ENCODE data around the gene NELFCD. TPM values are rescaled to one million over a fixed set of nuclear protein-coding genes. Genes with fewer than 3 reads are reported as not detected.
"Not testable (repeated sequence)": the region's sequence is repeated elsewhere in the genome, so short reads cannot be mapped to it uniquely, and the experiment has no call there.

NELFCD gene
- polyA plus RNA-seq, 3 donors: 129 to 156 (median 149) TPM

DNA sequence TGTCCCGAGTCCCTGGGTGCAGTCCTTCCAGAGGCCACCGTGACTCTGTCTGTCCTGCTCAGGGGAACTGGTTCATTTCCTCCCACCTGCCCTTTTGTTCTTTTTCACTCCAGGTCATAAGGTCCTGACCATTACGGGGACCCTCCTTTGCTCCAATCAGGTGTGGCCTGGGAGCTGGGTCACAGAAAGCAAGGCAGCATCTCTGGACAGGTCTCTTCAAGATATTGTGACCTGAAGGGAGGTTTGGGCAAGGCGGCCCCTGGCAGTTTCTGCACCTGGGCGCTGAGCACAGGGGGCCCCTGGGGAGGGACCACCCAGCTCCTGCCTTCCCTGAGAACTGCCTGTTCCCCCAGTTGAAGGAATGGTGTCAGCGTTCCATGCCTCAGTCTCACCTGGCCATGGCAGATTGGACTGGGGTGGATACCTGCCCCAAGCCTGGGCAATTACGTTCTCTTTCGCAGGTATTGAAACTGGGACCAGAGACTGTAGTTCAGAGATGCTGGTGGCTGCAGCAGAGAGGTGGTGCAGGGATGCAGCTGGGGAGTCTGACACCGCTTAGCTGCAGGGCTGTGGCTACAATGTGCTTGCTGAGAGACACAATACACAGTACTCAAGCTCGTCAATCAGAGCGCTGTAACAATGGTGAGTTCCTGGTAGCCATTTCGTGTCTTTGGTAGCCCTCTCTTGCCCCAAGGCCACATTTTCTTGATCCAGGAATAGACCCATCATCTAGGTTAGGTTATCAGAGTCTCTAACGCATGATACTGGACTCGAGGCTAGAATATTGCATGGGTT, 15.6 kb upstream of the NELFCD start:
- no peak for DNase-seq

DNA sequence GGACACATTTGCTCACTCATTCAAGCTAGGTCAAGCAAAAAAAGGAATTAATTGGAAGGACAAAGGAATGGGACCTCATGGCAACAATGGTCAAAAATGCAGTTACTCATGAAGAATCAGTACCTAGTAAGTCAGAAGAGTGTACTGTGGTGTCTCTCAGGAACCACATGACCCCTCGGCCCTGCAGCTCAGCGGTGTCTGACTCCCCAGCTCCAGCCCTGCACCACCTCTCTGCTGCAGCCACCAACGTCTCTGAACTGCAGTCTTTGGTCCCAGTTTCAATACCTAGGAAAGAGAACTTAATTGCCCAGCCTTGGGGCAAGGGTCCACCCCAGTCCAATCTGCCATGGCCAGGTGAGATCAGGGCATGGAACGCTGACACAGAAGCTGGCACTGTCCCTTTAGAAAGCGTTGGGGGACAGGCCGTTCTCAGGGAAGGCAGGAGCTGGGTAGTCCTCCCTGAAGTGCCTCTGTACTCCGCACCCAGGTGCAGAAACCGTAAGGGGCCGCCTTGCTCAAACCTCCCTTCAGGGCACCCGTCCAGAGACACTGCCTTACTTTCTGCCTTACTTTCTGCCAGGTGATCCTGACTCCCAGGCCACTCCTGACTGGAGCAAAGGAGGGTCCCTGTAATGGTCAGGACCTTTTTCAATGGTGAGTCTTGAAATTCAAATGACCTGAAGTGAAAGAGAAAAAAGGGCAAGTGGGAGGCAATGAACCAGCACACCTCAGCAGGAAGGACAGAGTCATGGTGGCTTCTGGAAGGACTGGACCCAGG, 13.2 kb upstream of the NELFCD start:
- DNase-seq: no peak

DNA sequence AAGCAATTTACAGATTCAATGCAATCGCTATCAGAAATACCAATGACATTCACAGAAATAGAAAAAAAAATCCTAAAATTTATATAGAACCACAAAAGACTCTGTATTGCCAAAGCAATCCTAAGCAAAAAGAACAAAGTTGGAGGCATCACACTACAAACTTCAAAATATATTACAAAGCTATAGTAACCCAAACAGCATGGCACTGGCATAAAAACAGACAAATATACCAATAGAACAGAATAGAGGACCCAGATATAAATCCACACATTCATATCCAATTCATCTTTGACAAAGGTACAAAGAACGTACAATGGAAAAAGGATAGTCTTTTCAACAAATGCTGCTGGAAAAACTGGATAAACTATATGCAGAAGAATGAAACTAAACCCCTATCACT, 11.6 kb upstream of the NELFCD start:
- no peak for DNase-seq

- no peak for DNase-seq
Observed at GRCh38 chr20:58970146-58970545, 10.9 kb upstream of the NELFCD start.

GRCh38 chr20:58971429-58971828, 9.6 kb upstream of the NELFCD start:
- DNase-seq: no peak

GRCh38 chr20:58973179-58973578, 7.9 kb upstream of the NELFCD start:
- no peak for DNase-seq

DNA sequence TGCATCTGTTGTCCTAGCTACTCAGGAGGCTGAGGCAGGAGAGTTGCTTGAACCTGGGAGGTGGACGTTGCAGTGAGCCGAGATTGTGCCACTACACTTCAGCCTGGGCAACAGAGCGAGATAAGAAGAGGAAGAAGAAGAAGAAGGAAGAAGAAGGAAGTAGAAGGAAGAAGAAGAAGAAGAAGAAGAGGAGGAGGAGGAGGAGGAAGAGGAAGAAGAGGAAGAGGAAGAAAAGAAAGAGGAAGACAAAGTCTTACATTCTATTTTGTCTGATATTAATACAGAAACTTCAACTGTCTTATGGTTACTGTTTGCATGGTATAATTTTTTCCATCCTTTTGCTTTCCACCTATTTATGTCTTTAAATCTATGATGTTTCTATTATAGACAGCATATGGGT, 7.2 kb upstream of the NELFCD start:
- no peak for DNase-seq

- no peak for DNase-seq
Observed at GRCh38 chr20:58975353-58975752, 5.7 kb upstream of the NELFCD start.

DNA sequence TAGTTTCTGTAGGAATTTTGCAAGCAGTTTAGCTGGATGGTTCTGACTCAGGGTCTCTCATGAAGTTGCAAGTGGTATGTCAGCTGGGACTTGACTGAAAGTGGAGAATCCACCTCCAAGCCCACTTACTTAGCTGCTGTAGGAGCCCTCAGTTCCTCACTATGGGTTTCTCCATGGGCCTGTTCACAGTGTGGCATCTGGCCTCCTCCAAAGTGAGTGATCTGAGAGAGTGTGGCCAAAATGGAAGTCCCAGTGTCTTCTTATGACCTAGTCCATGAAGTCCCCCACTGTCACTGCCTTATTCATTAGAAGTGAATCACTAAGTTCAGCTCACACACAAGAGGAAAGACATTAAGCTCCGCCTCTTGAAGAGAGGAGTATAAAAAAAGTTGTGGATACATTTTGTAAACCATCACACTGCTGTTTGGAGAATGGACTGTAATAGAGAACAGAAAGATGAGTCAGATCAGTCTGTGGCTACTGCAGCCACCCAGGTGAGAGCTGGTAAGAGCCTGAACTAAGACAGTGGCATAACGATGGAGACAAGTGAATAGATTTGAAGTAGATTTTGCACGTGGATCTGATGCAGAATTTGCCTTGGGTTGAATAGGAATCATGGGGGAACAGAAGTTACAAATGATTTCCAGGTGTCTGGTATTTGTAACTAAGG, 4.9 kb upstream of the NELFCD start:
- DNase-seq: no peak

DNA sequence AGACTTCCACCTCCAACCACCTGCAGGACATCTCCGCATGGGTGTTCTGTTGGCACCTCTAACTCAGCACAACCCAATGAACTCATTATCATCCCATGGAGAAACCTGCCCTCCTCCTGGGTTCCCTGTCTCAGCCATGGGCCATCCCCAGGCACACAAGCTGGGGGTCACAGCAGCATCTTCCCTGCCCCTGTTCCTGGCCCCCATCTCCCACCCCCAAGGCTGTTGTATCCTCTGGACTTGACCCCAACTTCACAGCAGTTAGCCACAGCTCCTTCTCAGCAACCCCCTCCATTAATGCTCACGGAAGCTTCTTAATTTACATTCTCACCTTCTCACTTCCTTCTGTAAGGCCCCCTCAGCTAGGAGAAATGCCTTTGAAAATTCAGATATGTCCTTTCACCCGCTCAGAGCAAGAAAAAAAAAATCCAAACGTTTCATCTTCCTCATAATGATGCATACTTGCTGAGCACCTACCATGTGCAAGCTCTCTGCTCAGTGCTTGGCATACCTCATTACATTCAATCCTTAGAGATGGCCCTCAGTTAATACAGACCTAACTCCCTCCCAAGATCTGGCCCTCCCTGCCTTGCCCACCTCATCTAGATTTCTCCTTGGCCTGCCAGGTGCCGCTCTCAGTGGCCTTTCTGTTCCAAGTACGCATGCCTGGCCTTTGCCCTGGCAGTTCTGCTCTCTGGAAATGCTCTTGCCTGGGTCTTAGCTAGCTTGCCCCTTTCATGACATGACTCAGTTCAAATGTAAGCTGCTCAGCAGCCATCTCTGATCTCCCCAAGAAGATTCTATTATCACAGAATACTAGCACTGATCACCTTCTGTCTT, 2.5 kb upstream of the NELFCD start:
- no peak for DNase-seq

DNA sequence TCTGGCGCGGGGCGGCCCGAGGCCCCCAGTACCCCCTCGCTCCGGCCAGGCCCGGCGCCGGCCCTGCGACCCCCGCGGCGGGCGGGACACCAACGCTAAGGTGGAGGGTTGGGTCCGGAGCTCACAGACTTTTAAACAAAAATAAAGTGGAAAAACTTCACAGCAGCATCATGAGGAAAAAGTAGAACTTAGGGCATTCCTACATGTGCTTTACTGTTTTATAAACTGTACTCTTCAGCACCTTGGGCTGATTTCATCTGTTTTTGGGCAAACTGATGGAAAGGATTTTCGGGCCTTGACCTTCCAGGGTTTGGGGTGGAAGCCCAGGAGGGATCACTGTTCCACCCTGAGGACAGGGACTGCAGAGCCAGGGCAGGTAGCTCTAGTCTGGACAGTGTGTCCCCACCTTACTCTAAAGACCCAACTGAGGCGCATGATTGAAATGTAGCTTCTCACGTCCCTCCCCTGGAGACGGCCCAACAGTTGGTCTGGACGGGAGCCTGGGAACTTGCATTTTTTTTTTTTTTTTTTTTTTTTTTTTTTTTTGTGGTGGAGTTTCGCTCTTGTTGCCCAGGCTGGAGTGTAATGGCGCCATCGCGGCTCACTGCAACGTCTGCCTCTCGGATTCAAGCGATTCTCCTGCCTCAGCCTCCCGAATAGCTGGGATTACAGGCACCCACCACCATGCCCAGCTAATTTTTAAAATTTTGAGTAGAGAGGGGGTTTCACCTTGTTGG, 740 bp downstream of the NELFCD start:
- DNase-seq: peak; percentile 31

DNA sequence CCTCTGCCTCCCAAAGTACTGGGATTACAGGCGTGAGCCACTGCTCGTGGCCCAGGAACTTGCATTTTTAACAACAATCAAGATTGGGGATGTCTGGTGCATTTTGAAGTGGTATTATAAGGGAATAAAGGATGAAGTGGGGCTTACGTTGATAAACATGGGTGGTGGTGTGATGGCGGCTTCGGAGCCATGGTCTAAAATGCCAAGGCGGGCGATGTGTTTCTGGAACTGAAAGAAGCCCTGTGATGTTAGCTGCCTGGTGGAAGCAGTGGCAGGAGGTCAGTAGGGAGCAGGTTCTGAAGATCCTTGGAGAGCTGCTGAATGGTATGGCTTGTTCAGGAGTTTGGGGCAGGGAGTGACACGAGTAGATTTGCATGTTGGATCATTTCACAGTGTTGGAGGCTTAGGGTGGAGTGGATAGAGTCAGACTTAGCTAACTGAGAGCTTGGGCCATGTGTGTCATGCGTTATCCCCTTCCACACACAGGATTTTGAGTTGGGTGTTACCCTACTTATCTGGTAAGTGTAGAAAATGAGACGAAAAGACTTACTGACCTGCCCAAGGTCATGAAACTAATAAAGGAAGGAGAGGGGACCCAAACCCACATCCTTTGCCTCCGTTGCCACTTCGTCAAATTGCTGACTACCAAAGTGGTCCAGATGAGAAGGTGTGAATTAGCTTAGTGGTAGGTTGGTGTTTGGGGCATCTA, 1.5 kb downstream of the NELFCD start:
- no peak for DNase-seq

DNA sequence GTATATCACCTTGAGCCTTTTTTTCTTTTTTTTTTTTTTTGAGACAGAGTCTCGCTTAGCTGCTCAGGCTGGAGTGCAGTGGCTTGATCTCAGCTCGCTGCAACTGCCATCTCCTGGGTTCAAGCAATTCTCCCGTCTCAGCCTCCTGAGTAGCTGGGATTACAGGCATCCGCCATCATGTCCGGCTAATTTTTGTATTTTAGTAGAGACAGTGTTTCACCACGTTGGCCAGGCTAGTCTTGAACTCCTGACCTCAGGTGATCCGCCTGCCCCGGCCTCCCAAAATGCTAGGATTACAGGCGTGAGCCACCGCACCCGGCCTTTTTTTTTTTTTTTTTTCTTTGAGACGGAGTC, 2.0 kb downstream of the NELFCD start:
- DNase-seq: not testable (repeated sequence)

DNA sequence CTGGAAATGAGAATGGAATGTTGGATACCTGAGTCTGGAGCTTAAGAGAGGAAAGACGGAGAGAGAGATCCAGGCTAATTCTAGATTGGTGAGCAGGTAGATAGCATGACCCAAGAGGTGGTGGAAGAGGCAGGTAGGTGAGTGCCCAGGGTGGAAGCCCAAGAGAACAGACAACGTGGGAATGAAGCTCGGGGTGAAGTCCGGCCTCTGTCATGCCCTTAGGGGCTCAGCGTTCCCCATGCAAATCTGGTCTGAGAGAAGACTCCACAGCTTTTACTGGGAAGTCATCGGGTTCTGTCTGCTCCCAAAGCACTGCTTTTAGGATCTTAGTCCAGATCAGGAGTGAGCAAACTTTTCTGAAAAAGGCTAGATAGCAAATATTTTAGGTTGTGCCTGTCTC, 3.6 kb downstream of the NELFCD start:
- no peak for DNase-seq

GRCh38 chr20:58985656-58986055, 4.6 kb downstream of the NELFCD start:
- DNase-seq: no peak

DNA sequence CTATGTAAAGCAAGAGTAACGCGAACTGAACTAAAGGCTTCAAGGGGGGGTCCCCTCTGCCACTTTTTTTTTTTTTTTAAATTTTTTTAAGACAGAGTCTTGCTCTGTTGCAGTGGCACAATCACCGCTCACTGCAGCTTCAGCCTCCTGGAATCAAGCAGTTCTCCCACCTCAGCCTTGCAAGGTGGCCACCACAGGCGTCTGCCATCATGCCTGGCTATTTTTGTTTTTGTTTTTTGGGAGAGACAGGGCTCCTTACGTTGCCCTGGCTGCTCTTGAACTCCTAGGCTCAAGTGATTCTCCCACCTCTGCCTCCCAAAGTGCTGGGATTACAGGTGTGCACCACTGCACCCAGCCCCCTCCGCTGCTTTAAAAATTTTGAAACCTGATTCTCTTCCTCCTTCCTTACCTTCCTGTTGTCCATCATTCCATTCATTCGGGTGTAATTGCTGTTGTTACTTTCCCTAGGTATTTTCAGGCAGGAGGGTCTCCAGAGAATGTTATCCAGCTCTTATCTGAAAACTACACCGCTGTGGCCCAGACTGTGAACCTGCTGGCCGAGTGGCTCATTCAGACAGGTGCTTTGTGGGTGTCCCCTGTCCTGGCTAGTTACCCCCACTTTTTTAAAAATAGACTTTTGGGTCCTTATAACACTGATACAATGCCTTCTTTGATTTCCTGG, 5.4 kb downstream of the NELFCD start:
- no peak for DNase-seq

DNA sequence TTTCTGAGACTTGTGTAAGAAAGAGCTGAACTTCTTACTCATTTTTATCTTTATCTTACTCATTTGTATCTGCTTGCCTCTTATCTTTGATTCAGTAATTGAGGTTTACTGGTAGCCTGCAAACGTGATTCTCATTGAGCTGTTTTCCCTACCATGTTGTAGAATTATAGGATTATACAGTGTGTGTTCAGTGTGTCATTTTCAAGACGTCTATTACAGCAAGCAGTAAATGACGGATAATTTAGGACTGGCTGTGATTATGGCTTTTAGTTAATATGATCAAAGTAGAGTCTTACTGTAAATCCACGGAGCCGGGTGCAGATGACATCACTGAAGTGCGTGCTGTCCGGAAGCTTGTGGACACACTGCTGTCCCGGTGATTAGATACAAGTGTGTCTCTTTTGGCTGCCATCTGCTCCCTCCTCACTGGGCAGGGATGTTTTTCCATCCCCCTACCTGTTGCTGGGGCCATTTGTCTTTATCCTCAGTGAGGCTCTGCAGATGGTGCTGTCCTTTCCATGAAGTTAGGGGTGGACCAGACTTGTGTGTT, 6.0 kb downstream of the NELFCD start:
- no peak for DNase-seq

DNA sequence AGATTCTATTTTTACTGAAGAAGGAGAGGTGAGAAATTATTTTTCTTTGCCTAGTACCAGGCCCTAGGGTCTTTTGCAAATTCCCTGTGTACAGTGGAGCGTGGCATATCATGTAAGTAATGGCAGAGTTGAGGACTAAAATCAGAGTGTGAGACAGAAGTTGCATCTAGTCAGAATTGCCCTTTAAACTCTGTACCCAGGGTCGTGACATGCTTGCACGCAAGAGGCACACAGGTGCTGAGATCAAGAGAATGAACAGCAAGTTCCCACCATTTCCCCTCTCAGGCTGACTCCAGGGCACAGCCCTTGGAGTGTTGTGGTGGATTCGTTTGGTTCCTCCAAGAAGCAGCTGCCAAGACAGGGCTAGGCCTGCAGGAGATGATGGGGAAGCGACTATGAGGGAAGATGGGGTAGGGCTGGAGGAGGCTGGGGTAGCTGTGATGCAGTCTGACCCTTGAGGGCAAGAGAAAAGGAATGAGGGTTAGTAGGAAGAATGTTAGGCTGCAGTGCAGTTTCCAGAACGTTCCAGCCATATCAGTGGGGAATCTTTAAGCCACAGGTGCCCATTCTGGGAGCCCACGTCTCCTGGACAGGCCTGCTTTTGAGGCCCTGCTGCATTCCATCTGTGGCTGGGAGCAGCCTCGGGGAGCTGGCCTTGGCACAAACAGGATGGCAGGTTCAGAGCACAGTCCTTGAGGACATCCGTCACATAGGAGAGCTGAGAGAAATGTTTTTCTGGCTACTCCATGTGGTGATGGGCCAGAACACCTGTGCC, 6.9 kb downstream of the NELFCD start:
- no peak for DNase-seq

GRCh38 chr20:58988565-58988882, 7.5 kb downstream of the NELFCD start:
- DNase-seq: no peak
